Iris pigment epithelial cell (primary cell): Measurements from ENCODE around the gene ADRA2C.

Source experiments
- DNase-seq: peaks from one replicate; pipeline ENCODE4 v3.0.0-alpha.2; 2011; ENCODE audit warnings: low read depth

ADRA2C gene

GRCh38 chr4:3760841-3761240 lies 5.3 kb upstream of the ADRA2C start:
- DNase-seq = no peak

DNA sequence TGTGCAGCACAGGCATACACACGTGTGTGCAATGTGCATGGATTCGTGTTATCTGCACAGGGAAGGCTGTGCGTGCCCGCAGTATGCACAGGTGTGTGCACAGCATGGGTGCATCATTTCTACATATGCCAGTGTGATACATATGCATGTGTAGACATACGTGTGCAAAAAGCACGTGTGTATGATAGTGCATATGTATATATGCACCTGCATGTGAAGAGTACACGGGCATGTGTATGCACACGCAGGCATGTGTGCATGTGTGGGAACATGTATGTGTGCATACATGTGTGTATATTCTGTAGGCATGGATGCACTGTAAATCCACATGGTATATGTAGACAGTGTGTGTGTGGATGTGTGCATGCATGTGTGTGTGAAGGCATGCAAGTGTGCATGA lies 3.9 kb upstream of the ADRA2C start:
- no peak for DNase-seq

- DNase-seq = no peak
These were observed 3.2 kb upstream of the ADRA2C start for GRCh38 chr4:3762753-3763549.

DNA sequence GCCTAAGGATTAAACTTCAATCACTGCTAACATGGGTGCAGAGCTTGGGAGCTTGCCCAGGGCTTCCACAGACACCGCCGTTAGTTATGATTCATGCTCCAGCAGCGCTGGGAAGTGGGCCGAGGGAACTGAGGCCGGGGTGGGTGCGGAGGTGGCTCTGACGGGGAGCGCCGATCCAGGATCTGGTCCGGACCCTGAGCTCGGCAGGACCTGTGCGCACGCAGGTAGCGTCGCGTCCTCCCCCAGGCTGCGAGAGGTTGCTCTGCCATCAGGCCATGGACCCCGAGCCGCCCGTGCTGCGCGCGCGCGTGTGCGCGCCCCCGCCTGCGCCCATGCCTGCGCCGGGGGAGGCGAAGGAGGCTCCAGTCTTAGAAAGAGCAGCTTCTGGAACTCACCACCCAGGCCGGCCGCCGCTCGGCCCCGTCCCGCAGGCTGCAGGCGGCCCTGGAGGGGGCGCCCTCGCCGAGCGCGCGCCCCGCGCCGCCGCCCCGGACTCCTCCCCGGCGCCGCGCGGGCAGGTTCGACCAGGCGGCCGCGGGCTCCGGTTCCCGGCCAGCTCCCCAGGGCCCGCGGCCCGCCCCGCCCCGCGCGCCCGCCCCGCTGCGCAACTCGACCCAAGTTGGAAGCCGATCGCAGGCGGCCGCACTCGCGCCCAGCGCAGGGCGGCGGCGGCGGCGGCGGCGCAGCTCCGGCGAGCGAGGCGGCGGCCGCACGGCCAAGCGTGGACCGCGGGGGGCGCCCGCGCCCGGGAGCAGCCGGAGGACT lies 732 bp upstream of the ADRA2C start:
- peak; percentile 80 for DNase-seq

DNA sequence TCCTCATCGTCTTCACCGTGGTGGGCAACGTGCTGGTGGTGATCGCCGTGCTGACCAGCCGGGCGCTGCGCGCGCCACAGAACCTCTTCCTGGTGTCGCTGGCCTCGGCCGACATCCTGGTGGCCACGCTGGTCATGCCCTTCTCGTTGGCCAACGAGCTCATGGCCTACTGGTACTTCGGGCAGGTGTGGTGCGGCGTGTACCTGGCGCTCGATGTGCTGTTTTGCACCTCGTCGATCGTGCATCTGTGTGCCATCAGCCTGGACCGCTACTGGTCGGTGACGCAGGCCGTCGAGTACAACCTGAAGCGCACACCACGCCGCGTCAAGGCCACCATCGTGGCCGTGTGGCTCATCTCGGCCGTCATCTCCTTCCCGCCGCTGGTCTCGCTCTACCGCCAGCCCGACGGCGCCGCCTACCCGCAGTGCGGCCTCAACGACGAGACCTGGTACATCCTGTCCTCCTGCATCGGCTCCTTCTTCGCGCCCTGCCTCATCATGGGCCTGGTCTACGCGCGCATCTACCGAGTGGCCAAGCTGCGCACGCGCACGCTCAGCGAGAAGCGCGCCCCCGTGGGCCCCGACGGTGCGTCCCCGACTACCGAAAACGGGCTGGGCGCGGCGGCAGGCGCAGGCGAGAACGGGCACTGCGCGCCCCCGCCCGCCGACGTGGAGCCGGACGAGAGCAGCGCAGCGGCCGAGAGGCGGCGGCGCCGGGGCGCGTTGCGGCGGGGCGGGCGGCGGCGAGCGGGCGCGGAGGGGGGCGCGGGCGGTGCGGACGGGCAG lies 792 bp downstream of the ADRA2C start:
- DNase-seq = peak; percentile 3

GRCh38 chr4:3767570-3768288 lies 1.5 kb downstream of the ADRA2C start:
- peak; percentile 24 for DNase-seq

GRCh38 chr4:3768842-3769641 lies 2.9 kb downstream of the ADRA2C start:
- DNase-seq = no peak

DNA sequence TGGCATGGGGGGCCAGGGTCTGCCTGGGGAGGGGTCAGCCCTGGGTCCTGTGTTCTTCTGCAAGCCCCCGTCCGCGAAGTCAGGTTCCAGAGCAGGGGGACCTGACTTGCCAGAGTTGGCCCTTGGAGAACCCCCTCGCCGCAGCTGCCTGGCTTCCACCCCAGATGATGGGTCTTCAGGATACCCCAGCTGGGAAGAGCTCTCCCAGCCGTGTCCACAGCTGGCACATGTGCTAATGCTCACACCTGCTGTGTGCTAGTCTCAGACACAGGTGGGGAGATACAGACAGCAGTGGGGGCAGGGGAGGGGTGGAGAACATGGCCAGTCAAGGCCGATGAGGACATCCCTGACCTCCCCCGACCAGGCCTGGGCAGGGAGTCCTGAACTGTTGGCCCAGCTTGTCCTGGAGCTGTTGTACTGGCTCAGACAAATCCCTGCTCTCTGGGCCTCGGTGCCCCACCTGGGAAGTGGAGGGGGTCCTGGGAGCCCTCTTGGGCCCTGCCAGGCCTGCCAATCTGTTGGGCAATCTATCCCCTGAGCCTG lies 3.5 kb downstream of the ADRA2C start:
- no peak for DNase-seq

DNA sequence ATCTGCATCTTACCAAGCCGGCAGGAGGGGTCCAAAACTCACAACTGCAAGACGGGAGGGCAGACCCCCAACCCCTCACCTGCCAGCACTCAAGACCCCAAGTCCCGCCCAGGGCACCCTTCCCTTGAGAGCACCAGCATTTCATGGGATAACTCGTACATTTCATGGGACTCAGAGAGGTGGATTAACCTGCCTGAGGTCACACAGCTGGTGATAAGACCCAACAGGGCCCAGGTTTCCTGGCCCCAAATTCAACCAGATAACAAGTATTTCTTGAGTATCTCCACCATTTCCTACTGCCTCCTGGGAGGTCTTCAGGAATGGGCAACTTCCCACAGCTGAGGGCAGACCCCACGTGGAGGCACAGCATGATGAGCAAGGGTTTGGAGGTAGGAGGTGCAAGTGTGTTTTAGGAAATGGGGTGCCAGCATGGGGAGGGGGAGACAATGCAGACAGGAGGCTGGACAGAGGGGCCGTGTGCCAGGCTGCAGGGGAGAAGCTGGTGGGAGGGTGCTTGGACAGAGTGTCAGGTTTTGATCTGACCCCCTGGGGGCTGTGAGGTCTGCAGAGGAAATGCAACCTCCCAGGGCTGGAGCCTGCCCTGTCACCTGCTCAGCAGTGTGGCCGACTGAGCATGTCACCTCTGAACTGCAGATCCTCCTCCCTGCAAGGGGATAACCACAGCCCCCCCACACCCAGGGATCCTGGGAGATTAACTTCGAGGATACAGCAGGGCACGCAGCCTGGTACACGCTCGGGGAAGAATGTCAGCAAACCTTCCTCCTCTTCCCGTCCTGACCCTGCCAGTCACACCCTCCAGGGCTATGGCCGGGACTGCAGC lies 4.4 kb downstream of the ADRA2C start:
- no peak for DNase-seq

- DNase-seq = no peak
These were observed 5.1 kb downstream of the ADRA2C start for GRCh38 chr4:3771164-3771809.

DNA sequence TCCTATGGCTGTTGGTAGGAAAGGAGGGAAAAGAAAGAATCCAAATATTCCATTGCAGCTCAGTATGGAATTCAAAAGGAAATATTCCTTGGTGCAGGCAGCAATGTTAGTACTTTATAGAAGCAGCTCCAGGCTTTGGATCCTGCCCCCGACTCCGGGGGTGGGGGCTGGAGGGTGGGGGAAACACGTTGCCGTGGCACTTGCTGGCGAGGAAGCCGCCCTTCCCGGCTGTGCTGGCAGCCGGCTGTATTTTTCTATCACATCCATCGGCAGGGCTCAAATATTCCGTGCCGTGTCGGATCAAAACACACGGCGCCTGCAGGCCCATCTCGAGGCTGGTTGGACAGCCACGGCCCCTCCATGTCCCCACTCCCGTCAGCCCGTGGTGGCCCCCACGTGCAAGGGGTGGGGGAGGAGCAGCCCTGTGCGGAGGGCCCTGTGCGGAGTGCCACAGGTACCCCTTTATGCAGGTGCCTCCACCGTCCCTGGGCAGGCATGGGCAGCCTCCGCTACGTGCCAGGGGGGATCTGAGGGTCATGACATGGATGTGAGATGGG lies 5.8 kb downstream of the ADRA2C start:
- no peak for DNase-seq

- DNase-seq = no peak
These were observed 6.4 kb downstream of the ADRA2C start for GRCh38 chr4:3772632-3773031.

DNA sequence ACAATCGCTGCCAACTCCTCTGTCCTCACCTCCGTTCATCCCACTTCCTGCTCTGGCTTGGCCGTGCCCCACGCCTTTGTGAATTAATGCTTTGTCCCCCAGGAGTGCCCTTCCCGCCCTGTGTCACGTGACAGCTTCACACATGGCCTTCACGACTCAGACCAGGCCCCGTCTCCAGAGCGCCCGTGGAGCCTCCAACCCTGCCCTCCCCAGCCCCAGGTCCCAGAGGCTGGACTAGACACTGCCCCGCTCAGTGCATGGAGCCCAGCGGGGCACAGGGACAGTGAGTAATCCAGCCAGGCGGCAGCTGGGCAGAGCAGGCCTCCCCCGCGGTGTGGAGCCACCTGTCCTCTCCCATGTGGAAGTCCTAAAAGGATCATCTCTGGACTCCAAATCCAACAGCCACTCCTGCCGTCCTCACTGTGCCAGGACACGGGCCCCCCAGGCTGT lies 7.4 kb downstream of the ADRA2C start:
- no peak for DNase-seq

DNA sequence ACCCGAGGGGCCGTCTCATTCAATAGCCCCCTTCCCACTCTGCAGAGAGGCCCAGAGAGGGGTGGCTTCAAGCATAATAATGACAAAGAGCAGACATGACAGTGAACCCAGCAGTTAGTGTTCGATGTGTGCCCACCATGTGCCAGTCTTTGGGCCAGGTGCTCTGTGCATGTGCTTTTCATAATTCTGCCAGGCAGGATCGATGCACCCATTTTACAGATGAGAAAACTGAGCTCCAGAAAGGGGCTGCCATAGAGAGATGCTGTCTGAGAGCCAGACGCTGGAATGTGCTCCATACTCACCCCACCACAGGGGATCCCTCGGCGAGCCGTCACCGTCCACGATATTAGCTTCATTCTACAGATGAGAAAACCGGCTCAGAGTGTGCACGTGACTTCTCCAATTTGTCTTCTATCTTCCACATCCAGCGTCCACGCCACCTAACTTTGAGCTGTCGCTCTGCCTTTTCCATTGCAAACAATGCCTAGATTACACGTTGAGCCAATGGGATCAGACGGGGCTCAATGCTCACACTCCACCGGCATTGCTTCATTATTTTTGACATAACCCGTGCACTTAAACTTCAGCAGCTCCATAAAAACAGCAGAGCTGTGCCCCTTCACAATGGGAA lies 8.2 kb downstream of the ADRA2C start:
- no peak for DNase-seq

- no peak for DNase-seq
These were observed 8.8 kb downstream of the ADRA2C start for GRCh38 chr4:3775005-3775404.

DNA sequence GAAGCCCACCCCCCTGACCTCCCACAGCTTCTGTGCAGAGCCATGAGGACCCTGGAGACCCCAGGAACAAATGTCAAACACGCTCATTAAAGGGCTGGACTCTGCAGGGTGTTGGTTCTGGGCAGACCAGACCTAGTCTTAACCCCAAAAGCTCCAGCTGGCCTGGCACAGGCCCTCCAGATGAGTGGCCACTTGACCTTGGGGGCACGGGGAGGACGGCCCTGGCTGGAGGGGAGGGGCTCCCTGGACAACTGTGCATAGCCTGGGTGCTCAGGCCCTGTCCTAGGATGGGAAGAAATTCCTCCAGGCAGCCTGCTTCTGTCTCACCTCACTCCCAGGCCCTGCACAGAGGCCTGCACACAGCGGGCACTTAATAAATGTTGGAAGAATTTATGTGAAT lies 9.4 kb downstream of the ADRA2C start:
- DNase-seq = no peak

DNA sequence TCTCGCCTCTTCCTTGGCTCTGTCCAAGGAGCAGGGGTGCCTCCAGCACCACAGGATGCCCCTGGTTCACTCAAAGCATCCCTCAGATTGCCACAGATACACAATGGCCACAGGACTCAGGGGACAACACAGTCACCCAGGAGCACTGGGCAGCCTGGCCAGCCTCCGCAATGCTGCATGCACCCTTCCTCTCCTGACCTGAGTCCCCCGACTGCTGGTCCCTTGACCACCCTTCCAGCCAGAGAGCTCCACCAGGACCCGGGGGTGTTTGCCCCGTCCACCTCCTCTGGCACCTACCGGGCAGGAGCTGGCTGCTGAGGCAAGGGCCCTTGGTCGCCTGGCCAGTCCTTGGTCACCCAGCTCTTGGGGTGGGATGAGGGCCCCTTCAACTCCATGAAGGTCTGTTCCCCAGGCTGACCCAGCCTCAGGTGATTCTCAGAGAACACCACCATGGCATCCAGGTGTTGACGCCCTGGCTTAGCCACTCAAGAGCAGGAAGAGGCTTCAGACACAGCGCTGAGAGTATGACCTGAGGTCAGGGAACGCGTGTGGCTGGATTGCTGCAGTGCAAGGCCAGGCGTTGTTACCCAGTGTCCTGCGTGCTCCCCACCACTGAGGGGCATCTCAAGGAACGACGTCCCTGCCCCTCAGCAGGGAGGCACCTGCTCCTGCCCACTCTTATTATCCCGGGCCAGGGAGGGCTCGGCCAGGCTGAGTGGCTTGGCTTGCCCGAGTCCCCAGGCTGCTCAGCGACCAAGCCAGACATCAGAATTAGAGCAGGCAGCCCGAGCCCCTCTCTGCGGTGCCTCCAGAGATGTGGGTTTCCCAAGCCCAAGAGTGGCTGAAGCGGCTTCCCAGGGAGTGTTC lies 10.2 kb downstream of the ADRA2C start:
- no peak for DNase-seq

- no peak for DNase-seq
These were observed 10.8 kb downstream of the ADRA2C start for GRCh38 chr4:3777033-3777390.
